Tibial nerve (tissue), 4 donors: ENCODE data around the gene RREB1. TPM values are rescaled to one million over a fixed set of nuclear protein-coding genes. Genes with fewer than 3 reads are reported as not detected.

Source experiments
- DNase-seq, 2 donors: peaks; one replicate each; pipeline ENCODE4 v3.0.0-alpha.2; 2019; ENCODE audit warnings: low spot score in 2 of 2
- H3K27ac ChIP-seq, 4 donors: fragments of 200-600 bp; sonication (generic) in 3 of 4; one replicate each; pipeline ENCODE4 v1.5.1; 2017 to 2019; ENCODE audit warnings: mild to moderate bottlenecking in 1 of 4
- H3K27me3 ChIP-seq, 2 donors: fragments of 200-600 bp; sonication (generic) in 1 of 2; one replicate each; pipeline versions ENCODE4 v1.5.1 to v1.6.0; 2017 to 2019
- H3K36me3 ChIP-seq, 3 donors: fragments of 200-600 bp; sonication (generic); one replicate each; pipeline ENCODE4 v1.5.1; 2018 to 2019
- H3K4me1 ChIP-seq, 4 donors: fragments of 200-600 bp; sonication (generic) in 3 of 4; one replicate each; pipeline ENCODE4 v1.5.1; 2017 to 2019
- H3K4me3 ChIP-seq, 4 donors: fragments of 200-600 bp; sonication (generic) in 3 of 4; one replicate each; pipeline ENCODE4 v1.5.1; 2017 to 2019; ENCODE audit warnings: mild to moderate bottlenecking in 1 of 4, moderate library complexity in 1 of 4
- H3K9me3 ChIP-seq, 4 donors: fragments of 200-600 bp; sonication (generic) in 3 of 4; one replicate each; pipeline ENCODE4 v1.5.1; 2017 to 2019
- EP300 ChIP-seq, 2 donors: sonication (generic); formaldehyde crosslinking; IDR thresholded peaks; one replicate each; pipeline ENCODE4 v1.6.1; 2017; ENCODE audit warnings: antibody characterized with exemption in 2 of 2, mild to moderate bottlenecking in 1 of 2
- POLR2A ChIP-seq, 2 donors: fragments of 450-650 bp; IDR thresholded peaks; one replicate each; pipeline ENCODE4 v1.6.1; 2017; ENCODE audit warnings: antibody characterized with exemption in 2 of 2, mild to moderate bottlenecking in 2 of 2, moderate library complexity in 2 of 2
- WGBS, 2 donors: methylation state at CpG; one replicate each; pipeline ENCODE4 v1.1.5; 2018; 5-methylcytosine and 5-hydroxymethylcytosine counted together
- total RNA-seq, 4 donors: library from RNA; depleted of rRNA; stranded (reverse); fragments of >200 nt; gene quantifications; one replicate each; pipeline ENCODE4 v1.1.0, GENCODE V29; 2016
- TF ChIP-seq, protein P1 (sequence below), 5 experiments: fragments of 200-600 bp in 3 of 5; fragments of 450-650 bp in 2 of 5; sonication (generic) in 3 of 5; IDR thresholded peaks; one replicate each; pipeline ENCODE4 v1.5.1; 2016 to 2019; ENCODE audit warnings: antibody characterized with exemption in 5 of 5, mild to moderate bottlenecking in 3 of 5, moderate library complexity in 2 of 5

RREB1 gene, protein sequence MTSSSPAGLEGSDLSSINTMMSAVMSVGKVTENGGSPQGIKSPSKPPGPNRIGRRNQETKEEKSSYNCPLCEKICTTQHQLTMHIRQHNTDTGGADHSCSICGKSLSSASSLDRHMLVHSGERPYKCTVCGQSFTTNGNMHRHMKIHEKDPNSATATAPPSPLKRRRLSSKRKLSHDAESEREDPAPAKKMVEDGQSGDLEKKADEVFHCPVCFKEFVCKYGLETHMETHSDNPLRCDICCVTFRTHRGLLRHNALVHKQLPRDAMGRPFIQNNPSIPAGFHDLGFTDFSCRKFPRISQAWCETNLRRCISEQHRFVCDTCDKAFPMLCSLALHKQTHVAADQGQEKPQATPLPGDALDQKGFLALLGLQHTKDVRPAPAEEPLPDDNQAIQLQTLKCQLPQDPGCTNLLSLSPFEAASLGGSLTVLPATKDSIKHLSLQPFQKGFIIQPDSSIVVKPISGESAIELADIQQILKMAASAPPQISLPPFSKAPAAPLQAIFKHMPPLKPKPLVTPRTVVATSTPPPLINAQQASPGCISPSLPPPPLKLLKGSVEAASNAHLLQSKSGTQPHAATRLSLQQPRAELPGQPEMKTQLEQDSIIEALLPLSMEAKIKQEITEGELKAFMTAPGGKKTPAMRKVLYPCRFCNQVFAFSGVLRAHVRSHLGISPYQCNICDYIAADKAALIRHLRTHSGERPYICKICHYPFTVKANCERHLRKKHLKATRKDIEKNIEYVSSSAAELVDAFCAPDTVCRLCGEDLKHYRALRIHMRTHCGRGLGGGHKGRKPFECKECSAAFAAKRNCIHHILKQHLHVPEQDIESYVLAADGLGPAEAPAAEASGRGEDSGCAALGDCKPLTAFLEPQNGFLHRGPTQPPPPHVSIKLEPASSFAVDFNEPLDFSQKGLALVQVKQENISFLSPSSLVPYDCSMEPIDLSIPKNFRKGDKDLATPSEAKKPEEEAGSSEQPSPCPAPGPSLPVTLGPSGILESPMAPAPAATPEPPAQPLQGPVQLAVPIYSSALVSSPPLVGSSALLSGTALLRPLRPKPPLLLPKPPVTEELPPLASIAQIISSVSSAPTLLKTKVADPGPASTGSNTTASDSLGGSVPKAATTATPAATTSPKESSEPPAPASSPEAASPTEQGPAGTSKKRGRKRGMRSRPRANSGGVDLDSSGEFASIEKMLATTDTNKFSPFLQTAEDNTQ (N-terminal part only)
- 10 to 100 TPM; 32.3 to 61.5 (median 36.3) TPM for total RNA-seq

- H3K4me1 ChIP-seq, result peaks cover 0 to 41% (median 3%) of the 10 kb centered on the region in 4 donors
- peak in 1 of 2 donors; percentile 65 for TF ChIP-seq EP300 (IDR thresholded peaks at IDR 0.05)
- TF ChIP-seq, protein P1, sequence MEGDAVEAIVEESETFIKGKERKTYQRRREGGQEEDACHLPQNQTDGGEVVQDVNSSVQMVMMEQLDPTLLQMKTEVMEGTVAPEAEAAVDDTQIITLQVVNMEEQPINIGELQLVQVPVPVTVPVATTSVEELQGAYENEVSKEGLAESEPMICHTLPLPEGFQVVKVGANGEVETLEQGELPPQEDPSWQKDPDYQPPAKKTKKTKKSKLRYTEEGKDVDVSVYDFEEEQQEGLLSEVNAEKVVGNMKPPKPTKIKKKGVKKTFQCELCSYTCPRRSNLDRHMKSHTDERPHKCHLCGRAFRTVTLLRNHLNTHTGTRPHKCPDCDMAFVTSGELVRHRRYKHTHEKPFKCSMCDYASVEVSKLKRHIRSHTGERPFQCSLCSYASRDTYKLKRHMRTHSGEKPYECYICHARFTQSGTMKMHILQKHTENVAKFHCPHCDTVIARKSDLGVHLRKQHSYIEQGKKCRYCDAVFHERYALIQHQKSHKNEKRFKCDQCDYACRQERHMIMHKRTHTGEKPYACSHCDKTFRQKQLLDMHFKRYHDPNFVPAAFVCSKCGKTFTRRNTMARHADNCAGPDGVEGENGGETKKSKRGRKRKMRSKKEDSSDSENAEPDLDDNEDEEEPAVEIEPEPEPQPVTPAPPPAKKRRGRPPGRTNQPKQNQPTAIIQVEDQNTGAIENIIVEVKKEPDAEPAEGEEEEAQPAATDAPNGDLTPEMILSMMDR (IDR thresholded peaks at IDR 0.05), result no peak
- peak in 1 of 2 donors; percentile 45 for TF ChIP-seq POLR2A (IDR thresholded peaks at IDR 0.05)
- H3K36me3 ChIP-seq, result no peaks in the 10 kb centered on the region
- peak within 1 kb of the TSS; percentile 85 to 95 (median 93) for H3K4me3 ChIP-seq
- peak; percentile 50 to 75 for DNase-seq
- WGBS, 2 donors, result 1% methylated on average over 23 to 43 of the region's 59 CpGs
- H3K27me3 ChIP-seq, result no peaks in the 10 kb centered on the region
- peak within 1 kb of the TSS; percentile 88 to 95 (median 92) for H3K27ac ChIP-seq
- H3K9me3 ChIP-seq, result no peaks in the 10 kb centered on the region
These were observed at the start of gene RREB1 for GRCh38 chr6:7107578-7108195. Gene RREB1, plus strand, starts transcription at chr6:7107961. Its CDS starts 73,951 bp downstream, at chr6:7181912.

- Histone ChIP-seq H3K9me3 (no peaks in the 10 kb centered on the region), H3K27me3 (no peaks in the 10 kb centered on the region), H3K4me1 (peaks cover 0 to 7% (median 0%) of the 10 kb centered on the region in 4 donors), H3K4me3 (no peak overlapping the region), H3K27ac (peak overlapping the region in 2 of 4 donors; percentile 48 to 55), H3K36me3 (no peaks in the 10 kb centered on the region)
- WGBS, 2 donors, result 81 to 83% methylated on average over 4 of the region's 4 CpGs
- no peak for DNase-seq
- TF ChIP-seq, protein P1 (IDR thresholded peaks at IDR 0.05), result no peak
- peak in 1 of 2 donors; percentile 43 for TF ChIP-seq EP300 (IDR thresholded peaks at IDR 0.05)
These were observed 49.4 kb upstream of the RREB1 start for GRCh38 chr6:7058250-7058923.

- no peaks in the 10 kb centered on the region for H3K9me3 ChIP-seq
- H3K27me3 ChIP-seq, result no peaks in the 10 kb centered on the region
- TF ChIP-seq, protein P1 (IDR thresholded peaks at IDR 0.05), result no peak
- TF ChIP-seq EP300 (IDR thresholded peaks at IDR 0.05), result no peak
- TF ChIP-seq POLR2A (IDR thresholded peaks at IDR 0.05), result no peak
- 94 to 97% methylated on average over 6 of the region's 6 CpGs for WGBS, 2 donors
- no peaks in the 10 kb centered on the region for H3K36me3 ChIP-seq
- H3K27ac ChIP-seq, result no peak overlapping the region
- no peak for DNase-seq
- H3K4me1 ChIP-seq, result peaks cover 0 to 7% (median 0%) of the 10 kb centered on the region in 4 donors
- no peak overlapping the region for H3K4me3 ChIP-seq
These were observed 46.8 kb upstream of the RREB1 start for GRCh38 chr6:7060769-7061516.
